Activated gamma-delta T cell treated with anti-CD3 and anti-CD28 coated beads, Interleukin-2, amount 50 U/mL, for 16 hours (primary cell): ENCODE measurements around the gene NOS3.
A peak's percentile ranks its signal among the peaks of the same experiment; 100 is the strongest.
"Not testable (repeated sequence)": the region's sequence is repeated elsewhere in the genome, so short reads cannot be mapped to it uniquely, and the experiment has no call there.

ENCODE experiments used
- DNase-seq: peaks from one replicate; pipeline ENCODE4 v3.0.0-alpha.2; 2020; ENCODE audit warnings: low read depth

The NOS3 gene

GRCh38 chr7:151017953-151018420 lies 27.2 kb downstream of the NOS3 start:
- DNase-seq: peak; percentile 68

DNA sequence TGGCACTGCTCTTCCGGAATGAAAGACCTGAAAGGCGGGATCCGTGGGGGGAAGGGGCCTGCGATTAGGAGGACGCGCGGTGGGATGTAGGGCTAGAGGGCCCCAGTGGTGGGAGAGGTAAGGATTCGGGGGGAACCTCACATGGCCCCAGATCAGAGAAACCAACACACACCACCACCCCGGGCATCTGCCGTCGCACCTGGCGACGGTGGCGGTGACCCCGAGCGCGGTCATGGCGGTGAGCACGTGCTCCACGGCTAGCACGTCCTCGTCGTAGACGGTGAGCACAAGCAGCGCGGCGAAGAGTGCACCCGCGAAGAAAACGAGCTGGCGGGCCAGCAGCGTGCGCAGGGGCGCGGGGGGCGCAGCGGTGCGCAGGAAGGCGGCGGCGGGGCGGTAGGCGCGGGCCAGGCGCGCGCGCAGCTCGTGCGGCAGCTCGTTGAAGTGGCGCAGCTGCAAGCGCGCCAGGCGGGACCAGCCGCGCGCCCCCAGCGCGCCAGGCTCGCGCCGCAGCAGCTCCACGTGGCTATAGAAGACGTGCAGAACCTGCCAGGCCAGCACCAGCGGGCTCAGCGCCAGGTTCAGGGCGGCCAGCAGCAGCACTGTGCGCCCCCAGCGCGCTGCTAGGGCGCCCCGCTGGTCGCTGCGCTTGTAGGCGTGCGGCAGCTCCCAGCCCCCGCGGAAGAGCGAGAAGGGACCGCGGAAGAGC lies 27.8 kb downstream of the NOS3 start:
- no peak for DNase-seq

GRCh38 chr7:151019130-151019447 lies 28.3 kb downstream of the NOS3 start:
- DNase-seq: no peak

DNA sequence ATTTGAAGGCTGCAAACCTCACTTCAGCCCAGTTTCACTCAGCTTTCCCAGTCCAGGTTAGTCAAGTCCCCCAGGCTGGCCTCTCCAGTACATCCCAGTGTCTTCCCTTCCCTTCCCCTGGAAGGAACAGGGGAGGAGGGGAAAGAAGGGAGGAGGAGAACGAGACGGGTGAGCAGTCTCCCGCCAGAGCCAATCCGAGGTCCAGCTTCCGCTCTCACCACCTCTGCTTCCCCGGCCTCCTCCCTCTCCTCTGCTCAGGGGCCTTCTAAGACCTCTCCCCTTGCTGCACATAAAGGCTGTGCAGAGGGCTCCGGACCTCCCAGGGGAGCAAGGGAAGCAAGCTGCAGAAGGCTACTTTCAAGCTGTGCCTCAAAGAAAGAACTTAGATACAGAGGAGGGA lies 29.4 kb downstream of the NOS3 start:
- no peak for DNase-seq

DNA sequence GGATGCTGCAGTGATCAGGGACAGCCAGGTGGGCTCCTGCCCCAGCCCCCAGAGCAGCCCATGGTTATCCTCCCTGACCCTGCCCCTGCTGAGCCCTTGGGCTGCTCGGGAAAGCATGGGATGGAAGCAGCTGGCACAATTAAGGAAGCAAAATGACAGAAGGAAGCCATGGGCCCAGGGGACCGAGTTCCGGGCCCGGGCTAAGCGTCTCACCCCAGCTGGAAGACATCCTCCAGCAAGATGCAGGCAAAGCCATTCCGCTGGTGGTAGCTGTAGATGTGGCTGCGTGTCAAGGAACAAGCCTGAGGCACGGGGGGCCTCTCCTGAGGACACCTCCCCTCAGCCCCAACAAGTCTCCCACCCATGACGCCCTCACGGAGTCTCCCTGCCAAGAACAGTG lies 32.4 kb downstream of the NOS3 start:
- DNase-seq: no peak

DNA sequence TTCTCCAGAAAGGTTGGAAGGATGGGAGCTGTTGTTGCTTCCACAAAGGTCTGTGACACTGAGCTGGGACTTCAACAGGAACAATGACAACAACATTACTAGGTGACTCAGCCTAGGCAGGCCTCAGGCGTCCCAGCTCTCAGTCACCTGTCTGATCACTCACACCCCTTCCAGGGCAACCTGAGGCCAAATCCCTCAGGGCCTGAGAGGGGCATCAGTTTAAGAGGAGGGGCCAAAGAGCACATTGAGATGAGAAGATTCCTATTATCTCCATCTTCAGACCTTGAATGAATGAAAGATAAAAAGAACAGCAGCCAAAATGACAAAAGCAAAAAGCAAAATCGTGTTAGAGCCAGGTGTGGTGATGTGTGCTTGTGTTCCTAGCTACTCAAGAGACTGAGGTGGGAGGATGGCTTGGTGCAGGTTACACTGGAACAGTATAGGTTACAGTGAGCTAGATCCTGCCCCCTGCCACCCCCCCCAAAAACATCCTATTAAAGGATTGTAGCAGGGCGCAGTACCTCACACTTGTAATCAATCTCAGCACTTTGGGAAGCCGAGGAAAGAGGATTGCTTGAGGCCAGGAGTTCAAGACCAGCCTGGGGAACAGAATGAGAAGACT lies 33.7 kb downstream of the NOS3 start, which contains the start of gene ATG9B:
Gene ATG9B, minus strand, starts transcription at position 60 of the 622 bp plus-strand sequence. CDS start 71 bp downstream, outside the sequence.
- no peak for DNase-seq

DNA sequence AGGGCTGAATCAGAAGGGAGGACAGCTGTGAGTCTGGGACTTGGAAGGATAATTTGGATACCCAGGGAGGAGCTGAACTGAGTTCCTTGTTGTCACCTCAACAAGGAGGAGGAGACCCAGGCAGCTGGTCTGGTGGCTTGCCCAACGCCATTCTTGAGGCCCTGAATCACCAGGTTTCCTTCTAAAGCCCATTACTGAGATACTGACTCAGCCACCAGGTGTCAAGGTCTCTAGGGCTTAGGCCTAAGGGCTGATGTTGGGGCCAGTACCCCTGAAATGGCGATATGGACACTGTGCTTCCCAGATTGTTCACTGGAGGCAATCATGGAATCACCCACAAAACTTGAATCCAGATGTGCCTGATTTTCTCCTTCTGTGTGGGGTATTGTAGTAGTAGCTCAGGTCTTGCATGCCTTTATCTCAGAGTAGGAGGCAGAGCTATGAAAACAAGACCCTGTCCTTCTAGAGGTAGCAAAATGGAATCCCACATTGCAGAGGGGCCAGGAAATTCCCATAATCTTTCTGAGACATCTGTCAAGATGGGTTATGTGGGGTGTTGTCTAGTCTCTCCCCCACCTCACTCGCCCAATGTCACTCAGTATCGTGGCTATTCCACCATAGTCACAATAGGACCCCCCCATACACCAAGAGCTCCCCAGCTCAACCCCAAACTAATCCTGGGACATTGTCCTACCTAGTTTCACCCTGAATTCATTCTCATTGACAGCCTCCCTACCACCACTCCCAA lies 35.3 kb downstream of the NOS3 start:
- no peak for DNase-seq

DNA sequence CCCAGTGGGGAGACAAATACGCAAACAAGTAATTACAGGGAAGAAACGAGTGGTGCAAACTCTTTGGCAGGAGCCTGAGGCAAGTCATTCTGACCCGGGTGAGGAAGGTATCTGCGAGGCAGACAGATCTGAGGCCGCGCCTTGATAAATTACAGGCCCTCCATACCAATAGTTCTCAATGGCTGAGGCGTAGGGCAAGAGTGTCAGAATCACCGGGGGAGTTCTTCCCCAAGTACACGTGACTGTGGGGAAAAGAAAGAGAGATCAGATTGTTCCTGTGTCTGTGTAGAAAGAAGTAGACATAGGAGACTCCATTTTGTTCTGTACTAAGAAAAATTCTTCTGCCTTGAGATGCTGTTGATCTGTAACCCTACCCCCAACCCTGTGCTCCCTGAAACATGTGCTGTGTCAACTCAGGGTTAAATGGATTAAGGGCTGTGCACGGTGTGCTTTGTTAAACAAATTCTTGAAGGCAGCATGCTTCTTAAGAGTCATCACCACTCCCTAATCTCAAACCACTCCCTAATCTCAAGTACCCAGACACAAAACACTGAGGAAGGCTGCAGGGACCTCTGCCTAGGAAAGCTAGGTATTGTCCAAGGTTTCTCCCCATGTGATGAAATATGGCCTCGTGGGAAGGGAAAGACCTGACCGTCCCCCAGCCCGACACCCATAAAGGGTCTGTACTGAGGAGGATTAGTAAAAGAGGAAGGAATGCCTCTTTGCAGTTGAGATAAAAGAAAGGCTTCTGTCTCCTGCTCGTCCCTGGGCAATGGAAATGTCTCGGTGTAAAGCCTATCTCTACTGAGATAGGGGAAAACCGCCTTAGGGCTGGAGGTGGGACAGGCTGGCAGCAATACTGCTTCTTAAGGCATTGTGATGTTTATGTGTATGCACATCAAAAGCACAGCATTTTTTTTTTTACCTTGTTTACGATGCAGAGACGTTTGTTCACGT lies 36.2 kb downstream of the NOS3 start:
- DNase-seq: not testable (repeated sequence)

DNA sequence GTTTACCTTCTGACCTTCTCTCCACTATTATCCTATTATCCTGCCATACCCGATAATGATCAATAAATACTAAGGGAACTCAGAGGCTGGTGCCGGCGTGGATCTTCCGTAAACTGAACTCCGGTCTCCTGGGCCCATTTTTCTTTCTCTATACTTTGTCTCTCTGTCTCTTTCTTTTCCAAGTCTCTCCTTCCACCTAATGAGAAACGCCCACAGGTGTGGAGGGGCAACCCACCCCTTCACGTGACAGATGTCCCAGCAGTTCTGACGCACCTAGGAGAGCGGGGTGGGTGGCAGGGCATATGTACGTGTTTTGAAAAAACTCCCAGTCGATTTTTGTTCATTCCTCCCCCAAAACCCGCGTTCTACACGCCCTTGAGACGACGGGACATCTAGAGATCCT lies 36.9 kb downstream of the NOS3 start:
- not testable (repeated sequence) for DNase-seq

DNA sequence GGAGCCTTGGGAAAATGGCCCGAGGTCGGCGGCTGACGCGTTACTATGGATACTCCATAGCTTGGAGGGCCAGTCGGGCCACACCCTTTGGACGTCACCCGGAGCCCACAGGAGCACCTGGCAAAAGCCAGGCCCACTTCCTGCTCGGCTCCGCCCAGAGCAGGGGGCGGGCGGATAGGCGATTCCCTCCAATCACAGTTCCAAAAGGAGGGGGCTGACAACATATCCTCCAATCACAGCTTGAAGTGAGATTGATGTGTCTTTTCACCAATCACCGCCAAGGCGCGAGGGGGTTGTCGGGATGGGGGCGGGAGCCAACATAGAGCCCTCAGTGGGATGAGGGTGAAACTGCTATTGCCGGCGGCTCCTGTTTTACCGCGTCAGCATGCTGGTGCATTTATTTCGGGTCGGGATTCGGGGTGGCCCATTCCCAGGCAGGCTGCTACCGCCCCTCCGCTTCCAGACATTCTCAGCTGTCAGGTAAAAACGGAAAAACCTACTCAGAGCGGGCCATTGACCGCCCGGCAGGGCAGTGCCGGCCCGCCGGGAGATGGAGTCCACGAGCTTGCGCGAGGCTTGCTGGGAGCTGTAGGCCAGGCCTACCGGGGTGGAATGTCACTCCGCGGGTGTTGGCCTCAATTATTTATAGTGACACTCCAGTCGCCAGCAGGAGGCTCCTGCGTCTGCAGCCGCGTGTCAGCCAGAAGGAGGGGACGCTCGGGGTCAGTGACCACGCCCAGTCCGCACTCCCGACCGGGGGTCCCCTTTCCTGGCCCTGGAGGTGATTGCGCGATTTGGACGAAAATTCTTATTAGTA lies 37.5 kb downstream of the NOS3 start, which contains the start of gene ABCB8:
Gene ABCB8, plus strand, starts transcription at position 320 of the 817 bp plus-strand sequence. Its CDS starts 66 bp downstream, at position 386.
- DNase-seq: peak; percentile 96

DNA sequence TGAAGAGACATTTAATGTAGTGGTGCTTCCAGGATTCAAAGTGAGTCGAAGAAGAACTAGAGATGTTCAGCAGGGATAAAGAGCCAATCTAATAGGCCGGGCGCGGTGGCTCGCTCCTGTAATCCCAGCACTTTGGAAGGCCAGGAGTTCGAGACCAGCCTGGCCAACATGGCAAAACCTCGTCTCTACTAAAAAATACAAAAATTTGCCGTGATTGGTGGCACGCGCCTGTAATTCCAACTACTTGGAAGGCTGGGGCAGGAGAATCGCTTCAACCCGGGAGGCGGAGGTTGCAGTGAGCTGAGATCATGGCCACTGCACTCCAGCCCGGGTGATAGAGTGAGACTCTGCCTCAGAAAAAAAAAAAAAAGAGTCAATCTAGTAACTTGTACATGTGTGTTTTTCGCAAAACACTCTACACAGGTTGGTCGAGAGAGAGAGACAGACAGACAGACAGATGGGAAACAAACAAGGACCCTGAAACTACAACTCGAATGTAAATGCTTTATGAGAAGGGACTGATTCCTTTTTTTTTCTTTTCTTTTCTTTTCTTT lies 38.2 kb downstream of the NOS3 start:
- DNase-seq: no peak

DNA sequence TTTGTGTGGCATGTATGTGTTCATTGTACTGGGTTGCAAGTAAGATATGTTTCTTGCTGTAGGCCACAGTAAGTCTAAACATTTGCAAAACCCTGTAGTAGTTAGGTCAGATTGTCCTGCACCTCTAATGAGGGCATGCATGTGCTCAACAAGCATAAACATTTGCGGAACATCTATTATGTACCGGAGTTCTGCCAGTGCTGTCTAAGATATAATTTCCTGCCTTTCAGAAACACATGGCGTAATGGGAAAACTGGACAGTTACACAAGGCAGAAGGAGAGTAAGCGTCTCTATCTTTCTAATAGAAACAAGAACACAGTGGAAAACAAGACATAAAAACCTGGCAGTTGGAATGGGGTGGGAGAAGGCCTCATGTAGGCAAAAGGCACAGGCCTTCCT lies 40.2 kb downstream of the NOS3 start:
- DNase-seq: no peak

- DNase-seq: no peak
These were observed 42.4 kb downstream of the NOS3 start for GRCh38 chr7:151032936-151033863.

DNA sequence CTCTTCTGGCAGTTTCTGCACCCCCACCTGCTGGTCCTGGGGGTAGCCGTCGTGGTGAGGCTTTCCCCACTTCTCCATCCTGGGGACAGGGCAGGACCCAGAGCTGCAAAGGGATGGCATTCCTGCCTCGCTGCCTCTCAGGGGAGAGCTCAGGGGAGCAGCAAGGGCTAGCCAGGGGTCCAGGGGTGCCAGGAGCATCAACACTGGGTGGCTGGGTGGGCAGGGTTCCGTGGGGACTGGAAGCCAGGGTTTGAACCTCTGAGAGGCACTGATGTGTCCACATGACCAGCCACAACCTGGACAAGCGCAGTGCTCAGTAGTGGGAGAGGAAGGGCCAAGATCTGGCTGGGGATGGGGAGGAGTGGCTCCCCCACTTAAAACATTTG lies 43.0 kb downstream of the NOS3 start:
- no peak for DNase-seq

DNA sequence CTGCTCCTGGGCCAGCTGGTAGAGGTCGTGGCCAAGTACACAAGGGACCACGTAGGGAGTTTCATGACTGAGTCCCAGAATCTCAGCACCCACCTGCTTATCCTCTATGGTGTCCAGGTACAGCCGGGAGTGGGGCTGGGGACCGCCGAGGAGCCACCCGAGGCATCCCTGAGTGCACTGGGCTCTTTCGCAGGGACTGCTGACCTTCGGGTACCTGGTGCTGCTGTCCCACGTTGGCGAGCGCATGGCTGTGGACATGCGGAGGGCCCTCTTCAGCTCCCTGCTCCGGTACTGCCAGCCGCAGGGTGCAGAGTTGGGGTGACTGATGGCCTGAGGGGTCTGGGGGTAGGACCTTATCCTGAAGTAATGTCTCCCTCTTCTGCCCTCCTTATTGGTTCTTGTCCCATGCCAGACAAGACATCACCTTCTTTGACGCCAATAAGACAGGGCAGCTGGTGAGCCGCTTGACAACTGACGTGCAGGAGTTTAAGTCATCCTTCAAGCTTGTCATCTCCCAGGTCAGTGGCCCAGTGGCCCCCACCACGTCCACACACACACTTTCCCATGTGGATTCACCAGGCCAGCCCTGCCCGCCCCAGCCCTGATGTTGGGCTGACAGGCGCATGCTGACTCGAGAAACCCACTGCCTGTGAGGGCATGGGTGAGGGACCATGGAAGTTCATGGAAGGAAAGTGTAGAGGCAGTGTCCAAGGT lies 43.7 kb downstream of the NOS3 start:
- DNase-seq: no peak

GRCh38 chr7:151035026-151035717 lies 44.4 kb downstream of the NOS3 start:
- no peak for DNase-seq

GRCh38 chr7:151035902-151036301 lies 45.1 kb downstream of the NOS3 start:
- DNase-seq: no peak
